CD4-positive, alpha-beta T cell treated with Interferon alpha-2 for 1 hour (primary cell): Measurements from ENCODE around the gene TMEM144.

Source experiments
- DNase-seq, 2 donors: peaks; one replicate each; pipeline ENCODE4 v3.0.0-alpha.2; 2020 to 2022

The TMEM144 gene

GRCh38 chr4:158302076-158302866 is 92.0 kb downstream of the TMEM144 start:
- no peak for DNase-seq

GRCh38 chr4:158304694-158305093 is 94.4 kb downstream of the TMEM144 start:
- DNase-seq: no peak
